ENCODE results near the gene DYNLRB1.

The DYNLRB1 gene

DNA sequence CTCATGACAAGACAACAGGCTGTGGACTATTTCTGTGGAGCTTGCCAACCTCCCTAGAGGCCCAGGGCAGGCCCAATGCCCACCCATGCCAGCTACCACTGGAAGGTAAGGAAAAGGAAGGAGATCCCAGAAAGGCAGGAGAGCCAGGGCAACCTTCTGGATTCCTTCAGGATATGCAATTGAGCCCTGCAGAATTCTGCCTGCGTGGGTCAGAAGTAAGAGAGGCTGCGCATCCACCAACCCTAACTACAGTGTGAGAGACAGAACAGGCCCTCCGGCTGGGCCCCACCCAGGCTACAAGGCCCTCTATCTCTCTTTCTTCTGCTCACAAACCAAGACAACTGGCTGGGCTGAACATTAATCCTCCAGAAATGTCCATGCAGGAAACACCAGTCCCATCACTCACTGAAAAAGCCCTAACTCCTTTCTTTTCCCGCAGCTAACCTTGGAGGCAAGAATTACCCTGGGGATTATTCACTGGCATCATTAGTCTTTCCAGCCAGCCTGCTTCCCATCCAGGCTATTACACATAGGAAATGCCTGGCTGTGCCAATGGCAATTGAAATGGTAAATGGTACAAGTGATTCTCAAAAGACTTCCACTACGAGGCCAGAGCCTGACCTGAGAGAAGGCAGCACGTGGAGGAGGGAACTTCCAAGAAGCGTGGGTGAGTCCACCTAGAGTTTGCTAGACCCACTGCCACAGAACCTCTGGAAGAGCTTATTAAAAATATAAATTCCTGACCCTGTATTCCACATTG lies 57.5 kb downstream of the DYNLRB1 start:
- Mint-ChIP-seq H3K27me3 (no peaks in the 10 kb centered on the region), H3K4me1 (peaks cover 5% of the 10 kb centered on the region), H3K4me3 (no peak overlapping the region), H3K9me3 (no peaks in the 10 kb centered on the region), H3K27ac (no peak overlapping the region), H3K36me3 (peaks cover 3% of the 10 kb centered on the region)

DNA sequence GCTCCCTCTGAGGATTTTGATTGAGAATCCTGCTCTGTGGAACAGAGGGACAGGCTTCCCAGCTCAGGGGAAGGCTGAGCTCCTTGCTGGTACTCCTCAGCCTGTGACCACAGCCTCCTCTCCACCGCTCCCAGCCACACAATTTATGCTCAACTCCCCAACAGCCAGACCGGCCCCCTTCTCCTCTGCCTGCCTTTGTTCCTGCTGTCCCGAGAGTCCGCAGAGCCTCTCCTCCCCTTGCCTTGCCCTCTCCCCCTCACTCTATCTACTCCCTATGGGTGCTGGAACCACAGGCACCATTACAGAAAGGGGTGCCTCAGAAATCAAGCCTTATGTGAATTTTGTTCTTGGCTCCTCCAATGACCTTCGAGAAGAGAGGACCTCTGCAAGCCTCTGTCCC lies 58.2 kb downstream of the DYNLRB1 start:
- Mint-ChIP-seq H3K27ac (no peak overlapping the region), H3K9me3 (no peaks in the 10 kb centered on the region), H3K27me3 (no peaks in the 10 kb centered on the region), H3K36me3 (peaks cover 3% of the 10 kb centered on the region), H3K4me3 (no peak overlapping the region), H3K4me1 (peaks cover 6% of the 10 kb centered on the region)

DNA sequence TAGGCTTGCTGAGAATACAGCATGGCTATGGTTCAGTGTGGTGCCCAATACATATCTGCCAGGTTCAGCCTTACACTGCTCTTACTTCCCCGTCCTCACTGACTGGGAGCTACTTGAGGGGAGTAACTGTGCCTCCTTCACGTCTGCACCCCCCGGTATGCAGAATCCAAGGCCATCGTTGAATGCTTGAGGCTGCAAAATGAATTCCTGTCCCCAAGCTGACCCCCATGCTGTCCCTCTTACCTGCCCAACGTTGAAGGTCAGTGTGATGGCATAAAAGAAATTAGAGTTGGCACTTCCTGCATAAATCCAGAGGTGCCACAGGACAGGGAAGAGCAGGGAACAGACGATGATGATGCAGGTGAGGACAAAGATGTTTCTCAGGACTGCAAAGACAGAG lies 58.6 kb downstream of the DYNLRB1 start:
- peaks cover 10% of the 10 kb centered on the region for H3K4me1 Mint-ChIP-seq
- H3K27ac Mint-ChIP-seq: no peak overlapping the region
- no peaks in the 10 kb centered on the region for H3K27me3 Mint-ChIP-seq
- peaks cover 3% of the 10 kb centered on the region for H3K36me3 Mint-ChIP-seq
- no peak overlapping the region for H3K4me3 Mint-ChIP-seq
- H3K9me3 Mint-ChIP-seq: no peaks in the 10 kb centered on the region

DNA sequence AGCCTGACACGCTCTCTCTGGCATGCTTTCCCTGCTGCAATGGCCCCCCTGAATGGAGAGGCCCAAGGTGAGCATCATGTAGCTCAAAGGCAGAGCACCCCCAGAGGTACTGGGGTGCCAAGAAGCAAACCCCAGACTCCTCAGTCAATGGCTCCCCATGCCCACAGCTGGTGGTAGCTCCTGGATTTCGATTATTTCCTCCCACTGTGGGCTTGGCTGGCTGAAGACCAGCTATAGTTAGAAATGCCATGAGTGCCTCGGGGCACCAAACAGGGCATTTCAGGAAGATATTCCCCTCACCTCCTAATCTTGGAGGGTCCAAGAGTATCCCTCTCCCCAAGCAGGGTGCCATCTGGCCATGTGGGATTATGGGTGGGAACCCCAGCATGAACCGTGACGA lies 59.0 kb downstream of the DYNLRB1 start:
- Mint-ChIP-seq H3K27me3 (no peaks in the 10 kb centered on the region), H3K36me3 (peaks cover 3% of the 10 kb centered on the region), H3K27ac (no peak overlapping the region), H3K4me3 (no peak overlapping the region), H3K9me3 (no peaks in the 10 kb centered on the region), H3K4me1 (peaks cover 14% of the 10 kb centered on the region)

DNA sequence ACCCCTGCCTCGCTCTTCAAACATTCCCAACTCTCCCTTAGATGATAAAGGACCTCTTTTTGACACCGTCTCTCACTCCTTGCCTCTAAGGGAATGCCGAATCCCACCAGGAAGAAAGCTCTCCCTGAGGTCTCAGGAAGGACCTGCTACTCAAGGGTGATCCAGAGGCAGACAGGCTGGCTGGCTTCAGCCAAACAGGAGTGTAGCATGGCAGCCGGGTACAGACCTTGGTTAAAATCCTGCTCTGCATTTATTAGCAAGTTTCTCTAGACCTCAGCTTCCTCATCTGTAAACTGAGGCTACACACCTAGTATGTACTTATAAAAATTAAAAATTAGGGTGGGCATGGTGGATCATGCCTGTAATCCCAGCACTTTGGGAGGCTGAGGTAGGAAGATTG lies 59.5 kb downstream of the DYNLRB1 start:
- no peaks in the 10 kb centered on the region for H3K9me3 Mint-ChIP-seq
- no peak overlapping the region for H3K4me3 Mint-ChIP-seq
- peaks cover 3% of the 10 kb centered on the region for H3K36me3 Mint-ChIP-seq
- H3K27me3 Mint-ChIP-seq: no peaks in the 10 kb centered on the region
- H3K4me1 Mint-ChIP-seq: peaks cover 19% of the 10 kb centered on the region
- H3K27ac Mint-ChIP-seq: no peak overlapping the region

DNA sequence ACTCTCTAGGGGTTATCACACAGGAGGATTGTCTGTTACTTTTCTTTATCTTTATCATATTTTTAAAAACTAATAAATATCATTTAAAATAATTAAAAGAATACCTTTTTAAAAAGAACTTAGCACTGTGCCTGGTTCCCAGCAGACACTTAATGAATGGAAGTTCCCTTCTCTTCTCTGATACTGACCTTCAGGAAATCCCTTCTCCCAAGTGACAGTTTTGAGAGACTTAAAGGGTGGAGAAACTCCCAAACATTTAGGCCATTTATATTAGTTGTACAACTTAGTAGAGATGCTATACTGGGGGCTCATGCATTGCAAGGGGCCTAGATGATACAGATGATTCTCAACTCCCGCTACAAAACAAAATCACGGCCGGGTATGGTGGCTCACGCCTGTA lies 60.8 kb downstream of the DYNLRB1 start:
- peaks cover 3% of the 10 kb centered on the region for H3K36me3 Mint-ChIP-seq
- no peak overlapping the region for H3K4me3 Mint-ChIP-seq
- no peaks in the 10 kb centered on the region for H3K9me3 Mint-ChIP-seq
- H3K4me1 Mint-ChIP-seq: peaks cover 22% of the 10 kb centered on the region
- no peaks in the 10 kb centered on the region for H3K27me3 Mint-ChIP-seq
- no peak overlapping the region for H3K27ac Mint-ChIP-seq

DNA sequence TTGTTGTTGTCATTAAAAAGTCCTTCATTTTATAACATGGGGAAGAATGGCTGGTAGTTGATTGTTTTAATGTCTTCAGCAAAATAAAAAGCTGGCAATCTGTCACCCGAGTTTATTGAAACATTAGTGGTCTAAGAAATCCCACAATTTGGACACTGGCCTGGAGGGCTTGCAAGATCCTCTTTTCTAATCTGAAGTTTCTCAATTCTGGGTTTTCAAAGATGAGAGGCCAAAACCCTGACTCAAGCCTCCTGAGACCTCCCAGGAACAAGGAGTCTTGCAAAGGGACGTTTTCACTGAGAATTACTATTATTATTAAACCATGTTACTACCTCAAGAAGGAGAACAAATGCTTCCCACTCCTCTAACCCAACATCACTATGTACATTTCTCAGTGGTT lies 61.8 kb downstream of the DYNLRB1 start:
- Mint-ChIP-seq H3K9me3 (no peaks in the 10 kb centered on the region), H3K4me1 (peaks cover 22% of the 10 kb centered on the region), H3K36me3 (peaks cover 3% of the 10 kb centered on the region), H3K27ac (no peak overlapping the region), H3K27me3 (no peaks in the 10 kb centered on the region), H3K4me3 (no peak overlapping the region)

DNA sequence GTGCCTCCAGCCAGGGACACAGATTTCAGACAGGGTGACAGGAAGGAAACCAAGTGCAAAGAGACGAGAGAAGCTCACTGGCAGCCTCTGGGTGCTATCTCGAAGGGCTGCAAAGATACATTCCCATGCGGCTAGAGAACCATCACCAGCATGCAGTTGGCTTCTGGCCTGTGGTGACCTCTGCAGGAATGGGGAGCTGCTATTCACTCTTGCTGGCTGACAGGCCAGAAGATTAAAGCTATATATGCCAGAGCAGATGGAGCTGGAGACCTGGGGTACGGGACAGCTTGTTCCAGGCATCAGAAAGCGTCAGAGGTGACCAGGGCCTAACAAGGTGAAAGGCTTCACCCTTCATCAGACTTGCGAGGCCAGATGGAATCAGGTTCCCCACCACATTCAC lies 62.3 kb downstream of the DYNLRB1 start:
- Mint-ChIP-seq H3K4me1 (peaks cover 22% of the 10 kb centered on the region), H3K36me3 (peaks cover 3% of the 10 kb centered on the region), H3K27ac (no peak overlapping the region), H3K9me3 (no peaks in the 10 kb centered on the region), H3K27me3 (no peaks in the 10 kb centered on the region), H3K4me3 (no peak overlapping the region)

DNA sequence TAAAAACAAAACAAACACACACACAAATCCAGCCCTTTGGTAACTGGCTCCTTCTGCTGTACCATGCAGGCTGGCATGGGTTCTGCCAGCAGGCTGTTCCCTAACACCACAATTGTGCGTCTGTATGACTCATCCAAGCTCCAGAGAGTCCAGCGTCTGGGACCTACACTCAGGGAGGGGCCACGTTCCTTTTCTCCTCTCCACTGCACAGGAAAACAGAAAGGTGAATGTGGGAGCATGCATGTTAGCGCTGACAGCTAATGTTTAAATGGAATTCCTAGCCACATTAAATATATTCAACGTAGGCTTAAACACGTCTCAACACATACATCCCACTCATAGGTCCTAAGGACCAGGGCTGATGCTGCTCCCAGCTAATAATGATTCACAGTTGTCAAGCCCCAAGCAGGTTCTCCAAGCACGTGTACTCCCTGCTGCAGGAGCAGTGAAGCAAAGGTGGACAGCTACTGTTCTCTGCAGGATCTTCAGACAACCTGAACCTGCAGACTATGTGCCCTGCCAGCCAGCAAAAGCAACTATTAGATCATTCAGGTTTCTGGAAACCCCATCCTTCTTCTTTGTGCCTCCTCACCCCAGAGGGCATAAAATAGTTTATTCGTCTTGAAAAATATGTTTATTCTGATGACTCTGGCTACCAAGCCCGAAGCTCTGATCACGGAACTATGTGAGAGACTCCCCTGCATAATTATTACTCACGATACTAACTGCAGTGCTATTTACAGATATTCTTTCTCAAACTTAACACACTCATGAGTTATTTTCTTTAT lies 63.2 kb downstream of the DYNLRB1 start:
- H3K9me3 Mint-ChIP-seq: no peaks in the 10 kb centered on the region
- H3K4me1 Mint-ChIP-seq: peaks cover 22% of the 10 kb centered on the region
- no peaks in the 10 kb centered on the region for H3K27me3 Mint-ChIP-seq
- no peaks in the 10 kb centered on the region for H3K36me3 Mint-ChIP-seq
- H3K4me3 Mint-ChIP-seq: no peak overlapping the region
- no peak overlapping the region for H3K27ac Mint-ChIP-seq

DNA sequence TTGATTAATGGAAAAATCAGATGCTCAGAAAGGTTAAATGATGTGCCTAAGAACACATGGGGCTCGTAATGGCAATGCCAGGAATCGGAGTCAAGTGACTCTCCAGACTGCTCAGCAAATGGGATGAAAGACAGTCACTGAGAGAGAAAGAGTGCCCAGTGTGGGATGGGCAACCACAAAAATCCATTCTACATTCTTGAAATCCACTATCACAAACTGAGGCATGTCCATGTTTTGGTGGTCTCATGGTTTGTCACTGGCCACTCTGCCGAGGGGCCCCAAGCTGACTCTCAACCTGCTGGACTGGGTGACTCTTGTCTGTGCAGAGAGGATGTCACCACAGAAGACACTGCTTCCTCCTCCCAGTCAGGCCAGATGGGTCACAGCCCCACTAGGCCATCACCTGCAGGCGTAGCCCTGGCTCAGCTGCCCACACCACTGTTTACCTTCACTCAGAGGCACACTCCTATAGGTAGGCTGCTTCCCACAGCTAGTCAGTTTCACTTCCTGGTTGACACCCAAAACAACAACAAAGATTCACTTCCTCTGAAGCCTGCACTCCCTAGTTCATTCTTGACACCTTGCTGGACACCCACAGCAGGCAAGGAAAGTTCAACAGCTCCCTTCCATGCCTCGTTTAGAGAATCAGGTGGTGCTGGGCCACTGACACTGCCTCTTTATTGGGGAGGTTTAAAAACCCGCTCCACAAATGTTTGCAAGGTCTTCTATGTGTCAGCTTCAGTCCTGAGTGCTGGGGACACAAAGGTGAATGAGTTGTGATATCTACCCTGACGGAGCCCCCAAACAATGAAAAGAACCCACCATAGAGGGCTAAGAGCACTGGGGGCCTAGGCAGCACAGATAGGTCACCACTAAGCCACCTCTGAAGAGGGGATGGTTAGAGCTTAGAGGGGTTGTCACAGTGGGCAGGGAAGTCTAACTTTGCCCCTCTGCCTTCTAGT lies 64.0 kb downstream of the DYNLRB1 start:
- Mint-ChIP-seq H3K4me1 (peaks cover 22% of the 10 kb centered on the region), H3K4me3 (no peak overlapping the region), H3K9me3 (no peaks in the 10 kb centered on the region), H3K36me3 (peaks cover under 1% of the 10 kb centered on the region), H3K27me3 (no peaks in the 10 kb centered on the region), H3K27ac (no peak overlapping the region)

DNA sequence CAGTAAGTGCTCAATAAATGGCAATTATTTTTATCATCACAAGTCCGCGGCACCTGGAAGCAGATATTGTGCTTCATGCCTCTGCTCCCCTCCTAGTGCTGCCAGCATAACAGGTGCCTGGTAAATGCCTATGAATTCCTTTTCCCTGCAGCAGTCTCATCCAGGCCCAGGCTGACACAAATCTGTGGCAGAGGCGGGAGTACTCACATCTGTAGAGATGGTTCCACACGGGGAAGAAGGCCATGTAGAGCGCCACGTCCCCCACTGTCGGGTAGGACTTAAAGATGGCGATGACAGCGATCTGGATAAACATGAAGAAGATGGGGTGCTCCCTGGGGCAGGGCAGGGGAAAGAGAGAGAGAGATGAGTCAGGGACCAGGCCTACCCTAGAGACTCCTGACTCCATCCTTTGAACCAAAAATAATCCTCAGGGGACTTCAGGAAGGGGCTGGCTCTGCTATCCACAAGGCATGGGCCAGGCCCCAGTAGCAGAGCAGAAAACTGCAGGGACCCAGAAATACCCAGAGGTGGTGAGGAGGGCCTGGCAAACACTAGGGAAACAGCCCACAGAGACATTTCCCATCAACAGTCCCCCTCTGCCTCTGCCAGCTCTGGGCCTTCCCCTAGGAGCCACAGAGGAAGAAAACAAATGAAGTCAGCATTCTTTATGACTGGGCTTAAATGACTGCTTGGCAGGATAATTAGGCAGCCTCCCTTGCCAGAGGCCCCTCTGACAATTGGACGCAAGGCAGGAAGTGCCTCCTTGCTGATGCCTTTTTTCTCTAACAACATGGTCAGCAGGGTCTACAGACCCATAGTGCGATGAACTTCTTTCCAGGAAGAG lies 65.3 kb downstream of the DYNLRB1 start:
- Mint-ChIP-seq H3K36me3 (peaks cover 4% of the 10 kb centered on the region), H3K27me3 (no peaks in the 10 kb centered on the region), H3K27ac (peak overlapping the region; percentile 60), H3K9me3 (no peaks in the 10 kb centered on the region), H3K4me3 (no peak overlapping the region), H3K4me1 (peaks cover 22% of the 10 kb centered on the region)

DNA sequence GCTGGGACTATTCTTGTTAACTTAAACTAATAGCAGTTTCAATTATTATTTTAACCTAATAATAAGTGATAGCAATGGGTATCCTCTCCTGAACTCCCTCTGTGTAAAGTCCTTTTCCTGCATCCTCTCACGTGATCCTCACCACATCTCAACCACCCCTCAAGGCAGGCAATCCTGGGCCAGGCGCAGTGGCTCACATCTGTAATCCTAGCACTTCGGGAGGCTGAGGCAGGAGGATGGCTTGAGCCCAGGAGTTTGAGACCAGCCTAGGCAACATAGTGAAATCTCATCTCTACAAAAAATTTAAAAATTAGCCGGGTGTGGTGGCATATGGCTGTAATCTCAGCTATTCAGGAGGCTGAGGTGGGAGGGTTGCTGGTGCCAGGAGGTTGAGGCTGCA lies 66.0 kb downstream of the DYNLRB1 start:
- H3K27me3 Mint-ChIP-seq: no peaks in the 10 kb centered on the region
- peaks cover 4% of the 10 kb centered on the region for H3K36me3 Mint-ChIP-seq
- H3K27ac Mint-ChIP-seq: peak overlapping the region; percentile 70
- no peak overlapping the region for H3K4me3 Mint-ChIP-seq
- H3K4me1 Mint-ChIP-seq: peaks cover 22% of the 10 kb centered on the region
- no peaks in the 10 kb centered on the region for H3K9me3 Mint-ChIP-seq

DNA sequence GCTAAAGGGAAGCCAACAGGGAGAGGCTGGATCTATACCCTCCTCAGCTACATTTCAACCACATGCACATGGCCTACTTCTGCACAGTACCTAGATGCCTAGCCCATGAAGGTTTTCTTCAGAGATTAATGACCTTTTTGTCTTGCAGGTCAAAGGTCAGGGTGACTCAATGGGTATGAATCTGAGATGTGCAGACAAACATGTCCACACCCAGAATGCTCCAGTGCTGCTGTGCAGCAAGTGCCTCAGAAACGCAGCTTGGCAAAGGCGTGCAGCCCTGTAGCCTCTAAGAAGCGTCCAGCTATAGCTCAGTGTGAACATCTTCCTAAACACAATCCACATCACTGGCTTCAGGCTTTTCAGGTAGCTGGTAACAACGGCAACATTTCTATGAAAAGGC lies 66.7 kb downstream of the DYNLRB1 start:
- no peak overlapping the region for H3K27ac Mint-ChIP-seq
- H3K36me3 Mint-ChIP-seq: peaks cover 8% of the 10 kb centered on the region
- H3K4me3 Mint-ChIP-seq: no peak overlapping the region

DNA sequence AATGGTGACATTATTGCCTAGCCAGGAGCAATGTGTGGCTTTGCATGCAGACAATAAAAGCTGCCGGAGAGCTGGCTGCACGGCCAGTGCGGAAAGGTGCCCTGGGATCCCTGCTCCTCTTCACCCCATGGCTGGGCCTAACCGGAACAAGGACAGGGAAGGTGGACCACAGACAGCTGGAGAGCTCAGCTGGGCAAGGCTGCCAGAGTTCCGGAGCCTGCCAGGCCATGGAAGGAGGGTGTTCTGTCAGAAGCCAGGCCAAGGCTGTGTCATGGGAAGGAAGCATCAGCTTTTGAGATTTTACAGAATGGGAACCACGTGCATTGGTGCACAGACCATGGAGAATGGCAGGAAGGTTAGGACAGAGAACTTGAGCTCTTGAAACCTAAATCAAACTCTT lies 67.3 kb downstream of the DYNLRB1 start:
- Mint-ChIP-seq H3K27me3 (no peaks in the 10 kb centered on the region), H3K4me3 (no peak overlapping the region), H3K9me3 (no peaks in the 10 kb centered on the region), H3K4me1 (peaks cover 22% of the 10 kb centered on the region), H3K36me3 (peaks cover 8% of the 10 kb centered on the region), H3K27ac (no peak overlapping the region)

More for the DNA sequence above, 66.7 kb downstream of the DYNLRB1 start:
- no peaks in the 10 kb centered on the region for H3K9me3 Mint-ChIP-seq
- peaks cover 22% of the 10 kb centered on the region for H3K4me1 Mint-ChIP-seq
- no peaks in the 10 kb centered on the region for H3K27me3 Mint-ChIP-seq

DNA sequence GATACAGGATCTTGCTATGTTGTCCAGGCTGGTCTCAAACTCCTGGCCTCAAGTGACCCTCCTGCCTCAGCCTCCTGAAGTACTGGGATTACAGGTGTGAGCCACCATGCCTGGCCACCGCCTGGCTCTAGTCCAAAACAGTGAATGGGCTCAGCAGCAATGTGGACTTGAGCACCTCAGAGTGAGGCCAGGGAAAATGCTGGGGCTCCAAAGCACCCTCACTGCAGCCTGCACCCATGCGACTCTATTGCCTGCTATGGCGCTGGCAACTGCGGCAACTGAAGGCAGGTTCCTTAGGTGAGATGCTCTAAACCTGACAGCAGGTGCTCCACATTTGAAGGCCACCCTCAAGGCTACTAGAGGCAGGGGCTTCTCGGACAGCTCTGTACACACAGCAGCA lies 68.8 kb downstream of the DYNLRB1 start:
- Mint-ChIP-seq H3K27me3 (no peaks in the 10 kb centered on the region), H3K36me3 (peaks cover 8% of the 10 kb centered on the region), H3K27ac (no peak overlapping the region), H3K4me3 (no peak overlapping the region), H3K9me3 (no peaks in the 10 kb centered on the region), H3K4me1 (peaks cover 15% of the 10 kb centered on the region)
